GM21619 (cell line): Measurements from ENCODE around the gene MZB1.
"Not testable (repeated sequence)": the region's sequence is repeated elsewhere in the genome, so short reads cannot be mapped to it uniquely, and the experiment has no call there.

Experiments used
- ATAC-seq: cut with Tn5 transposase; IDR thresholded peaks from one replicate; pipeline ENCODE4 v1.9.1; 2021; ENCODE audit not compliant: unreplicated experiment

The MZB1 gene

GRCh38 chr5:139392678-139393496, 3.2 kb upstream of the MZB1 start:
- peak; percentile 42 for ATAC-seq

DNA sequence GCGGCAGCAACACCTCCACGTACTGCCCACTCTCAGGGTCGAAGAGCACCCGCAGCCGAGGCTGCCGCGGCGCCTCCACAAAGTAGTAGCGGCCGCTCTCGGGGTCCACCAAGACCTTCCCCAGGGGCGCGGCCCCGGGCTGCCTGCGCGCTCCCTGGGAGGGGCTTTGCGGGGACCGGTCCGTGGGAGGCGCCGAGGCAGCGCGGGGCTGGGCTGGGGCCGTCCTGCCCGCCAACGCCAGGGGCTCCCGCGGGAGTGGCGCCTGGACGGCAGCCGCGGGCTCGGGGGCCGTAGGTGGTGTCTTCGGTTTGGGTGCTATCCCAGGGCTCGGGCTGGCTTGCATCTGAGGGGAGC, 2.6 kb upstream of the MZB1 start:
- no peak for ATAC-seq

GRCh38 chr5:139391570-139392323, 2.0 kb upstream of the MZB1 start:
- no peak for ATAC-seq

- no peak for ATAC-seq
These were observed 1.2 kb upstream of the MZB1 start for GRCh38 chr5:139390639-139391569.

- ATAC-seq = no peak
These were observed 1.4 kb downstream of the MZB1 start for GRCh38 chr5:139388198-139388821.

- no peak for ATAC-seq
These were observed 2.0 kb downstream of the MZB1 start for GRCh38 chr5:139387611-139388197.

GRCh38 chr5:139386956-139387355, 2.8 kb downstream of the MZB1 start:
- ATAC-seq = not testable (repeated sequence)

DNA sequence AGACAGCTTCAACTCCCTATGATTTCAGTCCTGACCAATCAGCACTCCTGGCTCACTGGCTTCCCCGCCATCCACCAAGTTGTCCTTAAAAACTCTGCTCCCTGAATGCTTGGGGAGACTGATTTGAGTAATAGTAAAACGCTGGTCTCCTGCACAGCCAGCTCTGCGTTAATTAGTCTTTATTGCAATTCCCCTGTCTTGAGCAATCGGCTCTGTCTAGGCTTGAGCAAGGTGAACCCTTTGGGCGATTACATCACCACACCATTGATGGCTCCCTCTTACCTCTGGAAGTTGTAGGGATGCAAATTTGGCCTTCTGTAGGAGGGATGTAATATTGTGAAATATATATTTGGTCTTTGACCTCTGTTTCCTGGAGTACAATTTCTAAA, 3.7 kb downstream of the MZB1 start:
- ATAC-seq = no peak

- no peak for ATAC-seq
These were observed 4.4 kb downstream of the MZB1 start for GRCh38 chr5:139385061-139386049.

GRCh38 chr5:139384591-139385051, 5.1 kb downstream of the MZB1 start:
- ATAC-seq = no peak

DNA sequence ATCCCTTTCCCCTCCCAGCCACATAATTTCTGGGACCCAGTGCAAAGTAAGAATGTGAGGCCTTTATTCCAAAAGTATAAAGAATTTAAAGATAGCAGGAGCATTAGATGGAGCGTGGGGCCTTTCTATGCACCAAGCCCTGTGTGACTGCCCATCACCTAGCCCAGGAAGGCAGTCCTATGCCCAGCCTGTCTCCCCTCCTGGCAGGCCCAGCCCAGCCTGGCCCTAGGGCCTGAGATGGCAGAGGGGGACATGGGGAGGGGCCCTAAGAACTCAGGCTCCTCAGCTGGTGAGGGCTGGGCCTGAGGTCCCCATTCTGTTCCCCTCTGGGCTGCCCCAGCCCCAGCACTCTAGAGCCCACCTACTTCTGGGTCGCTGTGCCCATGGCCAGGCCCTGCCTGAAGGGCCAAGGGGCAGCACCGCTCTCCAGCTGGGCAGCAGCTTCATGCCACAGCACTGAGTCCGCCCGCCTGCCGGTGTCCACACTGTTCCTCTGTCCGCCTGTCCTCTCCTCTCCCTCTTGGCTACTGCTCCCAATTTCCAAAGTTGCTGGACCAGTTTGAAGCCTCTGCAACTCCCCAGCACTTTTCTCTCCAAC, 5.6 kb downstream of the MZB1 start:
- no peak for ATAC-seq

GRCh38 chr5:139383275-139383992, 6.3 kb downstream of the MZB1 start, which contains the start of gene SLC23A1:
Gene SLC23A1 (minus strand): TSS chr5:139383297. CDS start chr5:139383253, 44 bp downstream.
- no peak for ATAC-seq

GRCh38 chr5:139382807-139383206, 6.9 kb downstream of the MZB1 start:
- no peak for ATAC-seq

GRCh38 chr5:139381837-139382761, 7.6 kb downstream of the MZB1 start:
- ATAC-seq = no peak

DNA sequence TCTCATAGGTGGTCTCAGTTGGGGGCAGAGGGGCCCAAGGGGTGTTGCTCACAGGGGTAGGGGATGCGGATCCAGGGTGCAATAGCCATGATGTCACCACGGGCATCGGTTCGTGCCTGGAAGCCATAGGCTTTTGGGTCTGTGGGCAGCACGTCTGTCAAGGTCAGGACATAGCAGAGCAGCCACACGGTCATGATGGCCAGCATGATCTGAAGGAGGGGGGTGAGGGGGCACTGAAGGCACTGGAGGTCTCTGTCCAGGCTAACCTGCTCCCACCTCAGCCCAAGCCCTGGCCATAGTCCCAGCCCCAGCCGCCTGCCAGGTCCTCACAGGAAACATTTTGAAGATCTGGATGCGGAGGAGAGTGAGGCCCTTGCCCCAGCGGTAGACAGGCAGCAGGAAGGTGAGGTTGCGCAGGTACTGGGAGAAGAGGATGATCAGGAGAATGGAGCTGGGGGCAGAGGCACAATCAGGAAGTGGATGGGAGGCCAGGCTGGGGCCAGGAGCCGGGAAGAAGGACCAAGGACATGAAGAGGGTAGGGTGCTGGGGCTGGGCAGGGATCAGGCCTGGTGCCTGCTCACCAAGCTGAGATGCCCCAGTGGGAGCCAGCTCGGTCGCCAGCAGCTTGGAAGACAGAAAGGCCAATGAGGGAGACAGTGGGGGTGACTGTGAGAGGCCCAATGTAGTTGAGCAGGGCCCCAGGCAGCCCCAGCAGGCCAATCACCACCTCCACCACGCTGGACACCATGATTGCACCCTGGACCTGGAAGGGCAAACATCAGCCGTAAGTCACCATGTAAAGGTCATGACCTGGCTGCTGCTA, 9.9 kb downstream of the MZB1 start:
- ATAC-seq = no peak

DNA sequence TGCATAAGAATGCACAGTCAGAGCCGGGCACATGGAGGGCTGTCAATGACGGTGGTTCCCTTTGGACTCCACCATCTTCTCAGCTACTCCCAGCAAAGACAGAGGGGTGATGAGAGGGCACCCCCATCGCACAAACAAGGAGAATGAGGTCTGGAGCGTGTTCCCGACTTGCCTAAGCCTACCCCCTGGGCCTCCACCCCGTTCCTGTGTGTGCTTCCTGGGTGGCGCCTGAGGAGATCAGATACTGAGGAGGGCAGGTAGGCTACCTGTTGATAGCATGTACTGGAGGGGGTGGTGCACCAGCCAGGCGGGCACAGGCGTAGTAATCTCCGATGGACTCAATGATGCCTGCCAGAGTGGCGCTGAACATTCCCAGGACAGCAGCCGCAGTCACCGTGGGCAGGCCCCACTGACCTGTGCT, 10.8 kb downstream of the MZB1 start:
- no peak for ATAC-seq
